Activated CD4-positive, alpha-beta T cell treated with anti-CD3 and anti-CD28 coated beads for 24 hours (primary cell): ENCODE data around the gene NRF1.
"Not testable (repeated sequence)": the region's sequence is repeated elsewhere in the genome, so short reads cannot be mapped to it uniquely, and the experiment has no call there.

Experiments
- DNase-seq, 2 donors: peaks; one replicate each; pipeline ENCODE4 v3.0.0-alpha.2; 2020; ENCODE audit warnings: low read depth in 2 of 2

NRF1 gene

GRCh38 chr7:129611246-129612111 is at the start of gene NRF1:
Gene NRF1, plus strand, starts transcription at chr7:129611720. Its CDS starts 45,632 bp downstream, at chr7:129657352.
- peak; percentile 85 to 89 for DNase-seq

GRCh38 chr7:129566323-129566722 is 45.2 kb upstream of the NRF1 start:
- not testable (repeated sequence) for DNase-seq

GRCh38 chr7:129567377-129567776 is 44.1 kb upstream of the NRF1 start:
- no peak for DNase-seq

DNA sequence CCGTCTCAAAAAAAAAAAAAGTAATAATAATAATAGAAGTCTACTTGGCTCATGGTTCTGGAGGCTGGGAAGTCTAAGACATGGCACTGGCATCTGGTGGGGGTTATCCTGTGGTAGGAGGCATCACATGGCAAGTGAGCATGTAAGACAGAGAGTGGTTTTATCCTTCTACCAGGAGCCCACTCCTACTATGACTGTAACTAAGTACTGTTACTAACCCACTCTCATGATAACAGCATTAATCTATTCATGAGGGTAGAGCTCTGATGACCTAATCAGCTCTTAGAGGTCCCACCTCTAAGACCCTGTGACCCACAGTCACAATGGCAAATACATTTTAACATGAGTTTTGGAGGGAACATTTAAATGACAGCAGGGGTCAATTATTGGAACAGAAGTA is 43.3 kb upstream of the NRF1 start:
- DNase-seq, result no peak

DNA sequence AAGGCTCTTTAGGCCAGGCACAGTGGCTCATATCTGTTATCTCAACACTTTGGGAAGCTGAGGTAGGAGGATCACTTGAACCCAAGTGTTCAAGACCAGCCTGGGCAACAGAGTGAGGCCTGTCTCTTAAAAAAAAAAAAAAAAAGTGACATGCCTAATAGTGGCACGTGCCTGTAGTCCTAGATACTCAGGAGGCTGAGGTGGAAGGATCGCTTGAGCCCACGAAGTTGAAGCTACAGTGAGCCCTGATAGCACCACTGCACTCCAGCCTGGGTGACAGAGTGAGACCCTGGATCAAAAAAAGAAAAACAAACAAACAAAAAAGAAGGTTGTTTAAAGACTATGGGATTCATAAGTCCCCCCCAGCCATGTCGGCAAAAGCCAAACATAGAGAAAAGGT is 42.2 kb upstream of the NRF1 start:
- DNase-seq, result no peak

GRCh38 chr7:129569811-129570215 is 41.7 kb upstream of the NRF1 start:
- DNase-seq, result no peak

DNA sequence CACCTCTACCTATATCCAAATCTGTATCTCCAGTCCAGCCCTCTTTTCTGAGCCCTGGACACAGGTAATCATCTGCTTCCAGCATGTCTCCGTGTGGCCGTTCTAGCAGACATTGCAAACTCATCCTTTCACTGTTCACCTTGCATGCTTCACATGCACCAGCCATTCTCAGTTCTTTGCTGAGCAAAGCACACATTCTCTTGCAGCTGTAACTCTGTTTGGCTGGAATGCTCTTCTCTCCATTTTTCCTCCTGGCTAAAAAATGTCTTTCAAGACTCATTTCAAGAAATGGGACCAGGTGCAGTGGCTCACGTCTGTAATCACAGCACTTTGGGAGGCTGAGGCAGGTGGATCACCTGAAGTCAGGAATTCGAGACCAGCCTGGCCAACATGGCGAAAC is 40.3 kb upstream of the NRF1 start:
- no peak for DNase-seq

DNA sequence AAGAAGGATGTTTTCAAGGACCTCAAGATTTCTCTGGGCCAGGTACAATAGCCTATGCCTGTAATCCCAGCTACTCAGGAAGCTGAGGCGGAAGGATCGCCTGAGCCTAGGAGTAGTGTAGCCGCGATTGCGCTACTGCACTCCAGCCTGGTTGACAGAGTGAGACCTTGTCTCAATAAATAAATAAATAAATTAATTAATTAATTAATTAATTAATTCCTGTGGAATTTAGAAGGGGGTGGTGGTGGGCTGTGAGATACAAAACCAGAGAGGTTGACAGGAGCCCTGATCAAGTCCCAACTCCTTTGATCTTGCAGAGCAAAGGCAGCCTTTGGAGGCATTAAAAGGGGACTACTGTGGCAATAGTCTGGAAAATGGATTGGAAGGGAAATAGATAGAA is 39.3 kb upstream of the NRF1 start:
- DNase-seq, result no peak

DNA sequence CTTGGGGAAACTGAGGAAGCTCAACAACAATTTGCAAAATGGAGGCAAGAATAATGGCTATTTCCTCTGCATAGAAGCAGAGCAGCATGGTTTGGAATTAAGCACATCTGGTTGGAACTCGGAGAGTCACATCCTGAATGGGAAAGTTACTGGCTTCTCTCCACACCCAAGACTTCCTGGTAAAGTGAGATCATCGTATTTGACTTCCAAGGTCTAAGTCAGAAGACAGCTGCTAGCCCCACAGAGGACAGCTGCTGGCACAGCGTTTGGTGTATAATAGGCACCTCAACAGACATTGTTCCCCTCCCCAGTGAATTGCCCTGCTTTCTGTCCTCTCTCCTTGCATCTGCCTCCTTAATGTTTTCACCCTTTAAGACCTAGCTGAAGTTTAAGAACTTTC is 37.0 kb upstream of the NRF1 start:
- no peak for DNase-seq

DNA sequence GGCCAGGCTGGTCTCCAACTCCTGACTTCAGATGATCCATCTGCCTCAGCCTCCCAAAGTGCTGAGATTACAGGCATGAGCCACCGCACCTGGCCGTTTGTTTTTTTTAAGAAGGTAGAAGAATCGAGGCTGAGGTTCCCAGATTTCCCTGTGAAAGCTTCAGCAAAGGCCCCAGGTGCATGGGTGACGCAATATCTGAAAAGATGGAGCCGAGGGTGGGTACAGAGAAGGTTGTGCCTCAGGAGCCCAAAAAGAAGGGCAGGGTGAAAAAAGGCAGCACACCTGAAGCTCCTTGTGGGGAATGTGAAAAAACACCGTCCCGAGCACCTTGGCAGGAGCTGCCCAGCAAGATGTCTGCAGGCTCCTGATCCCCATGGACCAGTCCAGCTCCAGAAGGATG is 35.8 kb upstream of the NRF1 start:
- DNase-seq, result no peak

- DNase-seq, result no peak
Measured at GRCh38 chr7:129576138-129576537, 35.4 kb upstream of the NRF1 start.

DNA sequence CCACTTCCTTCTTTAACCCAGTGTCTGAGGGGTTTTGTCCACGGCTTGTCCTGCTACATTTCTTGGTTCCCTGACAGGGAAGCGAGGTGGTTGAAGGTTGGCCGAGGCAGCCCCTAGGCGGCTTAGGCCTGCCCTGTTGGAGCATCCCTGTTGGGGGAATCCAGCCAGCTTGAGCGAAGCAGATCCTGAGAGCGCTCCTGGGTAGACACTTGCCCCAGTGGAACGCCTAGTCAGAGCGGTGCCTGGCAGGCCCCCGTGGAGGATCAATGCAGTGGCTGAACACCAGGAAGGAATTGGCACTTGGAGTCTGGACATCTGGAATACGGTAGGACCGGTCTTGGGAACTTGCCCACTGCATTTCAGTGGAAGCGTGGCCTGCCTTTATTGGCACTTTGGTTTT is 32.7 kb upstream of the NRF1 start:
- no peak for DNase-seq

DNA sequence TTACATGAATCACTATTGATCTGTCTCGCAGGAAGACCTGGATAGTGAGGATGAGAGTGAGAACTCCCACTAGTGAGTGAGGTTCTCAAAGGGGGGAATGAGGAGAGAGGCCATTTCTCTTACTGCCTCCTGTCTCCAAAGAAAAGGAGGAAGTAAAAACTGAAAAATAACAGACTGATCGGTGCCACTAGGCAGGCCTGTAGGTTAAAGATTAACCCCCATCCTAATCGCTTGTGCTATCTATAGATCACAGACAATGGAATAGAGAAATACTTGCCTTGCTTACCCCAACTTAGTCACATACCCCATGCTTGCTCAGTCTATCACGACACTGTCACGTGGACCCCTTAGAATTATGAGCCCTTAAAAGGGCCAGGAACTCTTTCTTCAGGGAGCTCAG is 25.3 kb upstream of the NRF1 start:
- DNase-seq, result not testable (repeated sequence)

DNA sequence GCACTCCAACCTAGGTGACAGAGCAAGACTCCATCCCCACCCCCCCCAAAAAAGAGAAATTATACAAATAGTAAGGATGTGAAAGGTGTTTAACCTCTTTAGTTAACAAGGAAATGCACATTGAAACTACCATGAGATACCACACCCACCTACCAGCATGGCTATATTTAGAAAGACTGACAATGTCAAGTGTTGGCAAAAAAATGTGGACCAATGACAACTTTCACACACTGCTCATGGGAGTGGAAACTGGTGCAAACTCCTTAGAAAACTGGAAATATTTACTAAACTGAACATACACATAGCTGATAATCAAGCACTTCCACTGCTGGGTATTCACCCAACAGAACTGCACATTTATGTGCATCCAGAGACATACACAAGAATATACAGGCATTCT is 23.3 kb upstream of the NRF1 start:
- DNase-seq, result no peak

DNA sequence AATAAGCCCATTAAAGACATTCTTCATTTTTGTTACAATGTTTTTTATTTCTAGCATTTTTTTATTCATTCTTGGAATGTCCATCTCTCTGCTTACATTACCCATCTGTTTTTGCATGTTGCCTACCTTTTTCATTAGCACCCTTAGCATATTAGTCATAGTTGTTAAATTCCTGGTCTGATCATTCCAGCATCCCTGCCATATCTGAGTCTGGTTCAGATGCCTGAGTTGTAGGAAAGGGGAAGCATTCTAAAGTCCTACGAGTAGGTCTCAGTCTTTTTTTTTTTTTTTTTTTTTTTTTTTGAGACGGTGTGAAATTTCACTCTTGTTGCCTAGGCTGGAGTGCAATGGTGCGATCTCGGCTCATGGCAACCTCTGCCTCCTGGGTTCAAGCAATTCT is 19.7 kb upstream of the NRF1 start:
- no peak for DNase-seq

DNA sequence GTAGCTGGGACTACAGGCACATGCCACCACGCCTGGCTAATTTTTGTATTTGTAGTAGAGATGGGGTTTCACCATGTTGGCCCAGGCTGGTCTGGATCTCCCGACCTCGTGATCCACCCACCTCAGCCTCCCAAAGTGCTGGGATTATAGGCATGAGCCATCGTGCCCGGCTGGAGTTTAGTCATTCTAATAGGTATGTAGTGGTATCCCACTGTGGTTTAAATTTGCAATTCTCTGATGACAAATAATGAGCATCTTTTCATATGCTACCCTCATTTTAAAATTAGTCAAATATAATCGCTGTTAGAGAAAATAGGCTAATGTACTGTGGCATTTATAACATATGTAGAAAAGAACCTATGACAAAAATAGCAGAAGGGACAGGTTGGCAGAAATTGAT is 15.1 kb upstream of the NRF1 start:
- not testable (repeated sequence) for DNase-seq

DNA sequence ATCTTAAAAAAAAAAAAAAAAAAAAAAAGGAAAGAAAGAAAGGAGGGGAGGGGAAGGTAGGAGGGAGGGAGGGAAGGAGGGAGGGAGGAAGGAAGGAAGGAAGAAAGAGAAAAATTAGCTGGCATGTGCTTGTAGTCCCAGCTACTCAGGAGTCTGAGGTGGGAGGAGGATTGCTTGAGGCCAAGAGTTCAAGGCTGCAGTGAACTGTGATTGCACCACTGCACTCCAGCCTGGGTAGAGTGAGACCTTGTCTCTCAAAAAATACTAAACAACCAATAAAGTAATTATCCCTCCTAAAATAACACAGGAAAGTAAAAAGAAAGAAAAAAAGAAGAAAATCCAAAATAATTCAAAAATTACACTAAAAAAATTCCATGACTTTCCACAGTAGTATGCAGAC is 13.8 kb upstream of the NRF1 start:
- no peak for DNase-seq

DNA sequence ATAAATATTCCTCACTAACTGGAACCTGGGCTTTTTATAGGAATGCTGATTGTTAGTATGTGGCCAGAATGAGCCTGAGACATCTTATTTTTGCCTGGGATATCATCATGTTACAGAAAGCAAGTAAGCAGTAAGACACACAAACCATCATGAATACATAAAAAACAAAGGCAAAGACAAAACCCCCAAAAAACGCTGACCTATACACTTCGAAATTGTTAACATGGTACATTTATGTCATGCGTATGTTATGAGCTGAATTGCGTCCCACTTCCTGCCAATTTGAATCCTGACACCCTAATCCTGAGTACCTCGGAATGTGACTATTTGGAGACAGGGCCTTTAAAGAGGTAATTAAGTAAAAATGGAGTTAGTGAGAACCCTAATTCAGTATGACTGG is 12.3 kb upstream of the NRF1 start:
- DNase-seq, result no peak

DNA sequence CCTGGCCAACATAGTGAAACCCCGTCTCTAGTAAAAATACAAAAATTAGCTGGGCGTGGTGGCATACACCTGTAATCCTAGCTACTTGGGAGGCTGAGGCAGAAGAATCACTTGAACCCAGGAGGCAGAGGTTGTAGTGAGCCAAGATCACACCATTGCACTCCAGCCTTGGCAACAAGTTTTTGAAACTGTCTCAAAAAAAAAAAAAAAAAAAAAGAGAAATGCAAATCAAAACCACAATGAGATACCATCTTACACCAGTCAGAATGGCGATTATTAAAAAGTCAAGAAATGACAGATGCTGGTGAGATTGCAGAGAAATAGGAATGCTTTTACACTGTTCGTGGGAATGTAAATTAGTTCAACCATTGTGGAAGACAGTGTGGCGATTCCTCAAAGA is 7.9 kb upstream of the NRF1 start:
- DNase-seq, result not testable (repeated sequence)

DNA sequence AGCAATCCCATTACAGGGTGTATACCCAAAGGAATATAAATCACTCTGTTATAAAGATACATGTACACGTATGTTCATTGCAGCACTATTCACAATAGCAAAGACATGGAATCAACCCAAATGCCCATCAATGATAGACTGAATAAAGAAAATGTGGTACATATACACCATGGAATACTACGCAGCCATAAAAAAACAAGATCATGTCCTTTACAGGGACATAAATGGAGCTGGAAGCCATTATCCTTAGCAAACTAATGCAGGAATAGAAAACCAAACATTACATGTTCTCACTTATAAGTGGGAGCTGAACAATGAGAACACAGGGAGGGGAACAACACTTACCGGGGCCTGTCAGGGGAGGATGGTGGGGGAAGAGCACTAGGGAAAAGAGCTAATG is 7.5 kb upstream of the NRF1 start:
- DNase-seq, result not testable (repeated sequence)

DNA sequence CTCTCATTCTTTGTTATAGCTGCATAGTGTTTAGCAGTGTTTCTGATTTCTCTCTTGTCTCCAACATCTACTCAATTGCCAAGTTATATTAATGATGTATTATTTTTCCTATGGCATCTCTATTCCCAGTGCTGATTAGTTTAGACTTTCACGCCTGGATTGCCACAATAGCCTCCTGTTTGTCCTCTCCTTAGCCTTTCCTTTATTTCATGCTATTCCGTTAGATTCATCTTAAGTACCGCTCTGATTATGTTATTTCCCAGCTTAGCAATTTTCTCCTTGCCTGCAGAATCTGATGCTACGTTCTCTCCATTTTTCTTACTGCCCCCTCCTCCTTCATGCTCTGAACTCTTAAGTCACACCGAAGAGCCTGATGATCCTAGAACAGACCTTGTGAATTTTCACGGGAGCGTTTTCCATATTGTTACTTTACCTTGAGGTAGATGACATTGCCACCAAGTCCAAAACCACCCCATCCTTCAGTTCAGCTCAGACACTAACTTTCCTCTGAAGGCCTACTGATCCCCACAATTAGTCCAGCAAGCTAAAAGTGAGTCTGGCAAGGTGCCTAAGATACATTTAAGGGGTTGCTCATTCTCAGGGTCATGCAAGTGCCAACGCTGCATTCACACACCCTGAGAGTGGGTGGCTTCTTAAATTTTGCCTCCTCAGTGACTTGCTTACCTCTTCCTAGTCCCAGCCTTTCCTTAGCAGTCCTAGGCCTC is 6.6 kb upstream of the NRF1 start:
- no peak for DNase-seq

DNA sequence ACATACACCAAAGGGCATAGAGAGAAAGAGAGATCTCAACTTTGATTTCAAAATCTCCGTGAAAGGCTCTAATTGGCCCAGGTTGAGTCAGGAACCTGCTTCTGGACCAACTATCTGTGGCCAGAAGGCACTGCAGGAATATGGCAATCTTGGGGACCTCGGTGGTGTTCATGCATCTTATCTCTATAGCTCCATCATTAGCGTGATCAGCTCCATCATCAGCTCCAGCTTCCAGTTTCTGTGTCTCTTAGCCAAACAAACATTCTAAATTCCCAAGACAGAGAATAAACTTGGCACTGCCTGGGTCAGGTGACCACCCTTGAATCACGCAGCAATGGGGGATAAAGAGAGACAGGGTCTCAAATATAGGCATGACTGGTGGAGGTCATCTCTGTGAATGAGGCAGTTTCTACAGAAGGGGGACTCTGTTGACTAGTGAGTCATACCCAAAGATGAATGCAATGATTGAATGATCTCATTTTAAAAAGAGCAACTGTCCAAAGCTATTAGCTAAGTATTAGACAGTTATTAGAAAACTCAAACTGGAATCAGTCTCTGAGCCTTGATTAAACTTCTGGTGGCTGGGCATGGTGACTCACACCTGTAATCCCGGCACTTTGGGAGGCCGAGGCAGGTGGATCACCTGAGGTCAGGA is 5.4 kb upstream of the NRF1 start:
- no peak for DNase-seq

DNA sequence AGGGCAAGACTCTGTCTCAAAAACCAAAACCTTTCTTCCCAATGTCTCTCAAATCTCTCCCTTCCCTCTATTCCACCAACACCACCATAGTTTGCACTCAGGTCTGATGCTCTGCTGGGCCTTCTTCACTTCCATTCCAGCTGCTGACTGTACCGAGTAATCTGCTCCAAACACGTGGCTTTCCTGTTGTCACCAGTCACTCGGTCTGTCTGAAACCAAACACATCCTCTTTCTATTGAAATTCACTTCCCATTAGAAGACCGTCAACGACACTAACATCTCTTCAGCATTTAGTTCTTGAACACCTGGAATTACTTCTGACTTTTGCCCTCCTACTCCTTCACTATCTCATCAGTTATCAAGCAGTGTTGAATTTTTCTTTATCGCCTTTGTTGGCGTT is 4.7 kb upstream of the NRF1 start:
- no peak for DNase-seq
